22Rv1 (cell line): ENCODE measurements around the gene NFKBIZ.
"Not testable (repeated sequence)": the region's sequence is repeated elsewhere in the genome, so short reads cannot be mapped to it uniquely, and the experiment has no call there.

Source experiments
- H3K27ac ChIP-seq: fragments of 450-650 bp; 2 replicates; pipeline ENCODE4 v1.5.1; 2017
- CTCF ChIP-seq: fragments of 450-650 bp; IDR thresholded peaks from 2 replicates; pipeline ENCODE4 v1.5.1; 2017; ENCODE audit warnings: mild to moderate bottlenecking
- ZFX ChIP-seq: fragments of 450-650 bp; IDR thresholded peaks from 2 replicates; pipeline ENCODE4 v1.6.1; 2017; ENCODE audit warnings: antibody characterized with exemption, borderline replicate concordance

Gene NFKBIZ

GRCh38 chr3:101903451-101903871 lies 54.1 kb downstream of the NFKBIZ start:
- TF ChIP-seq CTCF (no peak), ZFX (no peak)
- H3K27ac ChIP-seq = no peak overlapping the region

- not testable (repeated sequence) for H3K27ac ChIP-seq
Measured at GRCh38 chr3:101905573-101905972, 56.3 kb downstream of the NFKBIZ start.
